ENCODE data around the gene UNC93A.

GRCh38 chr6:167276772-167277533 lies 14.2 kb upstream of the UNC93A start:
- TF ChIP-seq PHF20 (IDR thresholded peaks at IDR 0.05; ENCODE audit: partially characterized antibody) (no peak), CTCF (IDR thresholded peaks at IDR 0.05 in 2 of 3, conservative IDR thresholded peaks at IDR 0.05 in 1 of 3; ENCODE audit: insufficient read depth in 2 of 3, low read depth in 1 of 3, low read length in 3 of 3) (no peak), FOXK1 (CRISPR knock-in tag; IDR thresholded peaks at IDR 0.05; ENCODE audit: borderline replicate concordance) (no peak), SREBF1 (IDR thresholded peaks at IDR 0.05; ENCODE audit: borderline replicate concordance, low read depth, low read length) (no peak)
